ENCODE data around the gene RIMS4. TPM values are rescaled to one million over a fixed set of nuclear protein-coding genes. Genes with fewer than 3 reads are reported as not detected.

Gene RIMS4
- total and polyA plus RNA-seq, 9 of the 15 experiments (the other 6 are each of a cell fraction or from before 2014, with no cell fraction given), result 0.04 TPM; not detected in 8

GRCh38 chr20:44780226-44780625, 30.1 kb downstream of the RIMS4 start (continued):
- TF ChIP-seq ZNF511 (CRISPR knock-in tag; IDR thresholded peaks at IDR 0.05) (peak; percentile 54; the same call in 1 of the 2 replicates), HDAC2 (IDR thresholded peaks at IDR 0.05) (peak; percentile 43; the same call in 1 of the 2 replicates), MIER1 (IDR thresholded peaks at IDR 0.05; ENCODE audit: low read depth) (peak; percentile 95), SMARCA5 (IDR thresholded peaks at IDR 0.05) (no peak), ZFP1 (CRISPR knock-in tag; IDR thresholded peaks at IDR 0.05) (no peak), GTF2F1 (IDR thresholded peaks at IDR 0.05; ENCODE audit: low read depth, low read length) (no peak), CREM (IDR thresholded peaks at IDR 0.05; ENCODE audit: low read depth) (peak; percentile 62; the same call in 1 of the 2 replicates), CXXC5 (CRISPR knock-in tag; IDR thresholded peaks at IDR 0.05) (peak; percentile 18; the same call in 1 of the 2 replicates)
- TF ChIP-seq, protein P1, sequence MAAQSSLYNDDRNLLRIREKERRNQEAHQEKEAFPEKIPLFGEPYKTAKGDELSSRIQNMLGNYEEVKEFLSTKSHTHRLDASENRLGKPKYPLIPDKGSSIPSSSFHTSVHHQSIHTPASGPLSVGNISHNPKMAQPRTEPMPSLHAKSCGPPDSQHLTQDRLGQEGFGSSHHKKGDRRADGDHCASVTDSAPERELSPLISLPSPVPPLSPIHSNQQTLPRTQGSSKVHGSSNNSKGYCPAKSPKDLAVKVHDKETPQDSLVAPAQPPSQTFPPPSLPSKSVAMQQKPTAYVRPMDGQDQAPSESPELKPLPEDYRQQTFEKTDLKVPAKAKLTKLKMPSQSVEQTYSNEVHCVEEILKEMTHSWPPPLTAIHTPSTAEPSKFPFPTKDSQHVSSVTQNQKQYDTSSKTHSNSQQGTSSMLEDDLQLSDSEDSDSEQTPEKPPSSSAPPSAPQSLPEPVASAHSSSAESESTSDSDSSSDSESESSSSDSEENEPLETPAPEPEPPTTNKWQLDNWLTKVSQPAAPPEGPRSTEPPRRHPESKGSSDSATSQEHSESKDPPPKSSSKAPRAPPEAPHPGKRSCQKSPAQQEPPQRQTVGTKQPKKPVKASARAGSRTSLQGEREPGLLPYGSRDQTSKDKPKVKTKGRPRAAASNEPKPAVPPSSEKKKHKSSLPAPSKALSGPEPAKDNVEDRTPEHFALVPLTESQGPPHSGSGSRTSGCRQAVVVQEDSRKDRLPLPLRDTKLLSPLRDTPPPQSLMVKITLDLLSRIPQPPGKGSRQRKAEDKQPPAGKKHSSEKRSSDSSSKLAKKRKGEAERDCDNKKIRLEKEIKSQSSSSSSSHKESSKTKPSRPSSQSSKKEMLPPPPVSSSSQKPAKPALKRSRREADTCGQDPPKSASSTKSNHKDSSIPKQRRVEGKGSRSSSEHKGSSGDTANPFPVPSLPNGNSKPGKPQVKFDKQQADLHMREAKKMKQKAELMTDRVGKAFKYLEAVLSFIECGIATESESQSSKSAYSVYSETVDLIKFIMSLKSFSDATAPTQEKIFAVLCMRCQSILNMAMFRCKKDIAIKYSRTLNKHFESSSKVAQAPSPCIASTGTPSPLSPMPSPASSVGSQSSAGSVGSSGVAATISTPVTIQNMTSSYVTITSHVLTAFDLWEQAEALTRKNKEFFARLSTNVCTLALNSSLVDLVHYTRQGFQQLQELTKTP (IDR thresholded peaks at IDR 0.05; ENCODE audit: low read depth in 1 of 2, partially characterized antibody in 2 of 2), result peak in 1 of 2 experiments; percentile 88
- TF ChIP-seq, protein P2, sequence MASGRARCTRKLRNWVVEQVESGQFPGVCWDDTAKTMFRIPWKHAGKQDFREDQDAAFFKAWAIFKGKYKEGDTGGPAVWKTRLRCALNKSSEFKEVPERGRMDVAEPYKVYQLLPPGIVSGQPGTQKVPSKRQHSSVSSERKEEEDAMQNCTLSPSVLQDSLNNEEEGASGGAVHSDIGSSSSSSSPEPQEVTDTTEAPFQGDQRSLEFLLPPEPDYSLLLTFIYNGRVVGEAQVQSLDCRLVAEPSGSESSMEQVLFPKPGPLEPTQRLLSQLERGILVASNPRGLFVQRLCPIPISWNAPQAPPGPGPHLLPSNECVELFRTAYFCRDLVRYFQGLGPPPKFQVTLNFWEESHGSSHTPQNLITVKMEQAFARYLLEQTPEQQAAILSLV (tag; IDR thresholded peaks at IDR 0.05), result no peak
